Measurements from ENCODE around the gene PHC2.

PHC2 gene

GRCh38 chr1:33408093-33408436, 22.8 kb downstream of the PHC2 start:
- H3K9ac ChIP-seq (ENCODE audit: low read depth, low read length), result no peak overlapping the region
- H3K27me3 ChIP-seq (ENCODE audit: control insufficient read depth, insufficient read depth, low read length), result no peaks in the 10 kb centered on the region
- H3K4me3 ChIP-seq (ENCODE audit: low read length), result no peak overlapping the region
- no peak overlapping the region for H3K4me2 ChIP-seq (ENCODE audit: low read length)
- peaks cover 10% of the 10 kb centered on the region for H3K4me1 ChIP-seq (ENCODE audit: control insufficient read depth, insufficient read depth, low read length)
- H3K36me3 ChIP-seq (ENCODE audit: insufficient read depth, low read length), result no peaks in the 10 kb centered on the region
- H3K9me3 ChIP-seq (replicated peaks; ENCODE audit: low read length), result peaks cover 3% of the 10 kb centered on the region

- H3K4me1 ChIP-seq (ENCODE audit: control insufficient read depth, insufficient read depth, low read length), result peaks cover 10% of the 10 kb centered on the region
- no peaks in the 10 kb centered on the region for H3K27me3 ChIP-seq (ENCODE audit: control insufficient read depth, insufficient read depth, low read length)
- no peak overlapping the region for H3K4me3 ChIP-seq (ENCODE audit: low read length)
- H3K9me3 ChIP-seq (replicated peaks; ENCODE audit: low read length), result peaks cover 3% of the 10 kb centered on the region
- no peak overlapping the region for H3K4me2 ChIP-seq (ENCODE audit: low read length)
- no peaks in the 10 kb centered on the region for H3K36me3 ChIP-seq (ENCODE audit: insufficient read depth, low read length)
- no peak overlapping the region for H3K9ac ChIP-seq (ENCODE audit: low read depth, low read length)
These were observed 23.4 kb downstream of the PHC2 start for GRCh38 chr1:33407352-33408092.

- H3K9ac ChIP-seq (ENCODE audit: low read depth, low read length), result no peak overlapping the region
- peaks cover 3% of the 10 kb centered on the region for H3K9me3 ChIP-seq (replicated peaks; ENCODE audit: low read length)
- H3K36me3 ChIP-seq (ENCODE audit: insufficient read depth, low read length), result peaks cover 7% of the 10 kb centered on the region
- no peak overlapping the region for H3K4me2 ChIP-seq (ENCODE audit: low read length)
- H3K4me1 ChIP-seq (ENCODE audit: control insufficient read depth, insufficient read depth, low read length), result no peaks in the 10 kb centered on the region
- no peak overlapping the region for H3K4me3 ChIP-seq (ENCODE audit: low read length)
- H3K27me3 ChIP-seq (ENCODE audit: control insufficient read depth, insufficient read depth, low read length), result no peaks in the 10 kb centered on the region
These were observed 28.7 kb downstream of the PHC2 start for GRCh38 chr1:33402206-33402605.

GRCh38 chr1:33401471-33401870, 29.4 kb downstream of the PHC2 start:
- H3K4me2 ChIP-seq (ENCODE audit: low read length), result no peak overlapping the region
- no peaks in the 10 kb centered on the region for H3K9me3 ChIP-seq (replicated peaks; ENCODE audit: low read length)
- no peaks in the 10 kb centered on the region for H3K4me1 ChIP-seq (ENCODE audit: control insufficient read depth, insufficient read depth, low read length)
- H3K36me3 ChIP-seq (ENCODE audit: insufficient read depth, low read length), result peaks cover 13% of the 10 kb centered on the region
- no peaks in the 10 kb centered on the region for H3K27me3 ChIP-seq (ENCODE audit: control insufficient read depth, insufficient read depth, low read length)
- H3K9ac ChIP-seq (ENCODE audit: low read depth, low read length), result no peak overlapping the region
- H3K4me3 ChIP-seq (ENCODE audit: low read length), result no peak overlapping the region

- Histone ChIP-seq H3K36me3 (ENCODE audit: insufficient read depth, low read length) (peaks cover 13% of the 10 kb centered on the region), H3K9ac (ENCODE audit: low read depth, low read length) (no peak overlapping the region), H3K4me3 (ENCODE audit: low read length) (no peak overlapping the region), H3K9me3 (replicated peaks; ENCODE audit: low read length) (no peaks in the 10 kb centered on the region), H3K4me2 (ENCODE audit: low read length) (no peak overlapping the region), H3K4me1 (ENCODE audit: control insufficient read depth, insufficient read depth, low read length) (no peaks in the 10 kb centered on the region), H3K27me3 (ENCODE audit: control insufficient read depth, insufficient read depth, low read length) (no peaks in the 10 kb centered on the region)
These were observed 30.6 kb downstream of the PHC2 start for GRCh38 chr1:33400153-33400911.

GRCh38 chr1:33399375-33399774, 31.5 kb downstream of the PHC2 start:
- H3K27me3 ChIP-seq (ENCODE audit: control insufficient read depth, insufficient read depth, low read length), result no peaks in the 10 kb centered on the region
- H3K4me3 ChIP-seq (ENCODE audit: low read length), result no peak overlapping the region
- H3K36me3 ChIP-seq (ENCODE audit: insufficient read depth, low read length), result peaks cover 13% of the 10 kb centered on the region
- H3K4me2 ChIP-seq (ENCODE audit: low read length), result no peak overlapping the region
- H3K9me3 ChIP-seq (replicated peaks; ENCODE audit: low read length), result no peaks in the 10 kb centered on the region
- no peak overlapping the region for H3K9ac ChIP-seq (ENCODE audit: low read depth, low read length)
- H3K4me1 ChIP-seq (ENCODE audit: control insufficient read depth, insufficient read depth, low read length), result no peaks in the 10 kb centered on the region

- Histone ChIP-seq H3K27me3 (ENCODE audit: control insufficient read depth, insufficient read depth, low read length) (no peaks in the 10 kb centered on the region), H3K9me3 (replicated peaks; ENCODE audit: low read length) (no peaks in the 10 kb centered on the region), H3K9ac (ENCODE audit: low read depth, low read length) (no peak overlapping the region), H3K4me3 (ENCODE audit: low read length) (no peak overlapping the region), H3K4me2 (ENCODE audit: low read length) (no peak overlapping the region), H3K4me1 (ENCODE audit: control insufficient read depth, insufficient read depth, low read length) (no peaks in the 10 kb centered on the region), H3K36me3 (ENCODE audit: insufficient read depth, low read length) (peaks cover 13% of the 10 kb centered on the region)
These were observed 32.9 kb downstream of the PHC2 start for GRCh38 chr1:33397994-33398393.

- Histone ChIP-seq H3K9ac (ENCODE audit: low read depth, low read length) (no peak overlapping the region), H3K27me3 (ENCODE audit: control insufficient read depth, insufficient read depth, low read length) (no peaks in the 10 kb centered on the region), H3K9me3 (replicated peaks; ENCODE audit: low read length) (no peaks in the 10 kb centered on the region), H3K36me3 (ENCODE audit: insufficient read depth, low read length) (peaks cover 13% of the 10 kb centered on the region), H3K4me3 (ENCODE audit: low read length) (no peak overlapping the region), H3K4me1 (ENCODE audit: control insufficient read depth, insufficient read depth, low read length) (no peaks in the 10 kb centered on the region), H3K4me2 (ENCODE audit: low read length) (no peak overlapping the region)
These were observed 33.8 kb downstream of the PHC2 start for GRCh38 chr1:33397125-33397506.

- Histone ChIP-seq H3K4me2 (ENCODE audit: low read length) (no peak overlapping the region), H3K4me1 (ENCODE audit: control insufficient read depth, insufficient read depth, low read length) (no peaks in the 10 kb centered on the region), H3K36me3 (ENCODE audit: insufficient read depth, low read length) (peaks cover 13% of the 10 kb centered on the region), H3K27me3 (ENCODE audit: control insufficient read depth, insufficient read depth, low read length) (no peaks in the 10 kb centered on the region), H3K9ac (ENCODE audit: low read depth, low read length) (no peak overlapping the region), H3K9me3 (replicated peaks; ENCODE audit: low read length) (no peaks in the 10 kb centered on the region), H3K4me3 (ENCODE audit: low read length) (no peak overlapping the region)
These were observed 34.4 kb downstream of the PHC2 start for GRCh38 chr1:33396188-33397124.

GRCh38 chr1:33394770-33395169, 36.1 kb downstream of the PHC2 start:
- Histone ChIP-seq H3K36me3 (ENCODE audit: insufficient read depth, low read length) (peaks cover 13% of the 10 kb centered on the region), H3K9me3 (replicated peaks; ENCODE audit: low read length) (no peaks in the 10 kb centered on the region), H3K4me3 (ENCODE audit: low read length) (no peak overlapping the region), H3K4me2 (ENCODE audit: low read length) (no peak overlapping the region), H3K27me3 (ENCODE audit: control insufficient read depth, insufficient read depth, low read length) (no peaks in the 10 kb centered on the region), H3K4me1 (ENCODE audit: control insufficient read depth, insufficient read depth, low read length) (peaks cover 10% of the 10 kb centered on the region), H3K9ac (ENCODE audit: low read depth, low read length) (no peak overlapping the region)

- H3K4me3 ChIP-seq (ENCODE audit: low read length), result no peak overlapping the region
- peaks cover 18% of the 10 kb centered on the region for H3K4me1 ChIP-seq (ENCODE audit: control insufficient read depth, insufficient read depth, low read length)
- H3K9ac ChIP-seq (ENCODE audit: low read depth, low read length), result no peak overlapping the region
- no peak overlapping the region for H3K4me2 ChIP-seq (ENCODE audit: low read length)
- no peaks in the 10 kb centered on the region for H3K9me3 ChIP-seq (replicated peaks; ENCODE audit: low read length)
- no peaks in the 10 kb centered on the region for H3K27me3 ChIP-seq (ENCODE audit: control insufficient read depth, insufficient read depth, low read length)
- H3K36me3 ChIP-seq (ENCODE audit: insufficient read depth, low read length), result peaks cover 13% of the 10 kb centered on the region
These were observed 36.9 kb downstream of the PHC2 start for GRCh38 chr1:33393991-33394390.
